Neural crest cell (in vitro differentiated cells): ENCODE results near the gene HDAC11. TPM values are rescaled to one million over a fixed set of nuclear protein-coding genes. Genes with fewer than 3 reads are reported as not detected.
"Not testable (repeated sequence)": the region's sequence is repeated elsewhere in the genome, so short reads cannot be mapped to it uniquely, and the experiment has no call there.

Source experiments
- DNase-seq: peaks from one replicate; pipeline ENCODE4 v3.0.0; 2021; ENCODE audit warnings: low read depth, mixed read lengths, low spot score
- H3K27ac Mint-ChIP-seq: one replicate; pipeline ENCODE4 v1.8.0; 2021; ENCODE audit warnings: mild to moderate bottlenecking, mixed read lengths; ENCODE audit not compliant: unreplicated experiment
- H3K27me3 Mint-ChIP-seq: 2 replicates; pipeline ENCODE4 v1.8.0; 2021; ENCODE audit warnings: low read depth, mild to moderate bottlenecking, mixed read lengths
- H3K36me3 Mint-ChIP-seq: 2 replicates; pipeline ENCODE4 v1.8.0; 2021; ENCODE audit warnings: low read depth, mild to moderate bottlenecking, mixed read lengths
- H3K4me1 Mint-ChIP-seq: 2 replicates; pipeline ENCODE4 v1.8.0; 2021; ENCODE audit warnings: mixed read lengths
- H3K4me3 Mint-ChIP-seq: one replicate; pipeline ENCODE4 v1.8.0; 2021; ENCODE audit warnings: mild to moderate bottlenecking, mixed read lengths
- H3K9me3 Mint-ChIP-seq: 2 replicates; pipeline ENCODE4 v1.8.0; 2021; ENCODE audit warnings: mixed read lengths
- total RNA-seq: library from RNA; stranded (reverse); gene quantifications from 2 replicates; pipeline ENCODE4 v1.2.1, GENCODE V29; 2021
- TF ChIP-seq, protein P1 (sequence below): fragments of 200-600 bp; sonication (generic); conservative IDR thresholded peaks from 2 replicates; pipeline ENCODE4 v1.5.0; 2021; ENCODE audit warnings: antibody characterized with exemption, mild to moderate bottlenecking

Gene HDAC11
- total RNA-seq, 1 donor from 2014 or later, result 14.0 TPM

DNA sequence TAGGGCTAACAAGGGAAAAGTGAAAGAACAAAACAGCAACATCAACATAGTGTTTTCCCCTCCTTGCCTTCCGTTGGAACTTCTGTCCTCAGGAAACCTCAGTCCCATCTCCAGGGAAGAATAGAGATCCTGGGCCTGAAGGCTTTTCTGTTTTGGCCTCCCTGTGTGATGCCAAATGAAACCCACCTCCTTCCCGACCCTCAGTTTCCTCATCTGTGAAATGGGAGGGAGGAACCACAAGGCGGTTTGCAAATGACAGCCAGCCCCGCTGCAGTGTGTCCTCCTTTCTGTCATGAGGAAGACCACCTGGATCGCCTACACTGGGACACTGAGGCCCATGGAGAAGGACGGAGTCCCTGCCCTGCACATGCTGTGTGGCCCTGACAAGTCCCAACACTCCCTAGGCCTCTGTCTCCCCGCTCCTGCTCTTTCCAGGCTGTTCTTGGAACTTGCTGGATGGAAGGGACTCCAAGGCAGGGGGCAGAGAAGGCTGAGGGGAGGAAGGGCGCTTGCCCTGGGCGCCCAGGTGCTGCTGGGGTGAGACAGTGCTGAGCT lies 40.3 kb downstream of the HDAC11 start:
- no peak overlapping the region for H3K4me3 Mint-ChIP-seq
- no peaks in the 10 kb centered on the region for H3K27me3 Mint-ChIP-seq
- H3K27ac Mint-ChIP-seq, result no peak overlapping the region
- TF ChIP-seq, protein P1, sequence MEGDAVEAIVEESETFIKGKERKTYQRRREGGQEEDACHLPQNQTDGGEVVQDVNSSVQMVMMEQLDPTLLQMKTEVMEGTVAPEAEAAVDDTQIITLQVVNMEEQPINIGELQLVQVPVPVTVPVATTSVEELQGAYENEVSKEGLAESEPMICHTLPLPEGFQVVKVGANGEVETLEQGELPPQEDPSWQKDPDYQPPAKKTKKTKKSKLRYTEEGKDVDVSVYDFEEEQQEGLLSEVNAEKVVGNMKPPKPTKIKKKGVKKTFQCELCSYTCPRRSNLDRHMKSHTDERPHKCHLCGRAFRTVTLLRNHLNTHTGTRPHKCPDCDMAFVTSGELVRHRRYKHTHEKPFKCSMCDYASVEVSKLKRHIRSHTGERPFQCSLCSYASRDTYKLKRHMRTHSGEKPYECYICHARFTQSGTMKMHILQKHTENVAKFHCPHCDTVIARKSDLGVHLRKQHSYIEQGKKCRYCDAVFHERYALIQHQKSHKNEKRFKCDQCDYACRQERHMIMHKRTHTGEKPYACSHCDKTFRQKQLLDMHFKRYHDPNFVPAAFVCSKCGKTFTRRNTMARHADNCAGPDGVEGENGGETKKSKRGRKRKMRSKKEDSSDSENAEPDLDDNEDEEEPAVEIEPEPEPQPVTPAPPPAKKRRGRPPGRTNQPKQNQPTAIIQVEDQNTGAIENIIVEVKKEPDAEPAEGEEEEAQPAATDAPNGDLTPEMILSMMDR, result no peak
- H3K4me1 Mint-ChIP-seq, result peaks cover 2% of the 10 kb centered on the region
- no peak for DNase-seq
- H3K36me3 Mint-ChIP-seq, result no peaks in the 10 kb centered on the region
- H3K9me3 Mint-ChIP-seq, result peaks cover 3% of the 10 kb centered on the region

DNA sequence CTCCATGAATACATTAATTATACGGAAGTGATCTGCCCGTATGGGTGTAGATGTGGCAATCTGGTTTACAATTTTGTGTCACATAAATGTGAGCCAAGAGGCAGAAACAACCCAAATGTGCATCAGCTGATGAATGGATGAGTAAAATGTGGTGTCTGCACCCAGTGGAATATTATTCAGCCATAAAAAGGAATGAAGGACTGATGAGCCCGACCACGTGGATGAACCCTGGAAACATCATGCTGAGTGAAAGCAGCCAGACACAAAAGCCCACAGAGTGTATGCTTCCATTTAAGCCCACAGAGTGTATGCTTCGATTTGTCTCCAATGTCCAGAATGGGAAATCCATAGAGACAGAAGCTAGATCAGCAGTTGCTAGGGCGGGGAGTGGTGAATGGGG lies 41.2 kb downstream of the HDAC11 start:
- Mint-ChIP-seq H3K27ac (no peak overlapping the region), H3K9me3 (peaks cover 3% of the 10 kb centered on the region), H3K36me3 (no peaks in the 10 kb centered on the region), H3K4me3 (no peak overlapping the region), H3K27me3 (no peaks in the 10 kb centered on the region), H3K4me1 (peaks cover 8% of the 10 kb centered on the region)
- no peak for DNase-seq
- TF ChIP-seq, protein P1, result no peak

GRCh38 chr3:13521749-13522148 lies 41.6 kb downstream of the HDAC11 start:
- DNase-seq, H3K4me3 Mint-ChIP-seq, H3K27me3 Mint-ChIP-seq, H3K9me3 Mint-ChIP-seq, H3K36me3 Mint-ChIP-seq, H3K27ac Mint-ChIP-seq: not testable (repeated sequence)
- peaks cover 12% of the 10 kb centered on the region for H3K4me1 Mint-ChIP-seq

- H3K4me3 Mint-ChIP-seq, result no peak overlapping the region
- H3K27me3 Mint-ChIP-seq, result no peaks in the 10 kb centered on the region
- no peak overlapping the region for H3K27ac Mint-ChIP-seq
- peaks cover 3% of the 10 kb centered on the region for H3K9me3 Mint-ChIP-seq
- TF ChIP-seq, protein P1, result no peak
- no peaks in the 10 kb centered on the region for H3K36me3 Mint-ChIP-seq
- peaks cover 14% of the 10 kb centered on the region for H3K4me1 Mint-ChIP-seq
- DNase-seq, result no peak
These were observed 42.1 kb downstream of the HDAC11 start for GRCh38 chr3:13522236-13522635.

DNA sequence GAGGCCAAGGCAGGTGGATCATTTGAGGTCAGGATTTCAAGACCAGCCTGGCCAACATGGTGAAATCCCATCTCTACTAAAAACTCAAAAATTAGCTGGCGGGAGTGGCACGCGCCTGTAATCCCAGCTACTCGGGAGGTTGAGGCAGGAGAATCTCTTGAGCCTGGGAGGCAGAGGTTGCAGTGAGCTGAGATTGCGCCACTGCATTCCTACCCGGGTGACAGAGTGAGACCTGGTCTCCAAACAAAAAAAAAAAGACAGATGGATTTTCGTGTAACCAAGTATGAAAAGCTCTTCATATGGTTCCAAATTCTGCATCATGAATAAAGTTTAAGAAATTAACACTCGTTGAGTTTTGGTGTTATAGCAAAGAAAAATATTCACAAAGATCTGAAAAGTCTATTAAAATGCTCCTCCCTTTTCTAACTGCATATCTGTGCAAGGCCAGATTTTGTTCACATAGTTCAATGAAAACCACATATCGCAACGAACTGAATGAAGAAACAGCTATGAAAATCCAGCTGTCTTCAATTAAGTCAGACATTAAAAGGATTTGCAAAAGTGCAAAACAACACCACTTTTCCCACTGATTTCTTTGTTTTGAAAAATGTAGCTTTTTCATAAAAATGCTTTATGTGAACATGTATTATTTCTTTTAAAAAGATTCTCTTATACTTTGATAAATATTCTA lies 45.0 kb downstream of the HDAC11 start:
- H3K4me1 Mint-ChIP-seq, result peaks cover 29% of the 10 kb centered on the region
- TF ChIP-seq, protein P1, result no peak
- H3K27me3 Mint-ChIP-seq, result no peaks in the 10 kb centered on the region
- no peak for DNase-seq
- H3K9me3 Mint-ChIP-seq, result peaks cover 3% of the 10 kb centered on the region
- no peak overlapping the region for H3K4me3 Mint-ChIP-seq
- no peaks in the 10 kb centered on the region for H3K36me3 Mint-ChIP-seq
- H3K27ac Mint-ChIP-seq, result no peak overlapping the region

- Mint-ChIP-seq H3K27ac (peak overlapping the region; percentile 98), H3K9me3 (peaks cover 3% of the 10 kb centered on the region), H3K4me1 (peaks cover 29% of the 10 kb centered on the region), H3K4me3 (no peak overlapping the region), H3K36me3 (no peaks in the 10 kb centered on the region), H3K27me3 (no peaks in the 10 kb centered on the region)
- no peak for DNase-seq
- TF ChIP-seq, protein P1, result no peak
These were observed 45.9 kb downstream of the HDAC11 start for GRCh38 chr3:13525827-13526625.
